H9 (cell line): ENCODE measurements around the gene TBCEL. TPM values are rescaled to one million over a fixed set of nuclear protein-coding genes. Genes with fewer than 3 reads are reported as not detected.

Experiments used
- DNase-seq: peaks from one replicate; pipeline ENCODE4 v3.0.0-alpha.2; 2017
- H2AFZ ChIP-seq: one replicate; pipeline ENCODE4 v1.6.1; 2013; ENCODE audit warnings: mild to moderate bottlenecking, low read length, control low read depth, moderate library complexity
- H2AK5ac ChIP-seq: 2 replicates; pipeline ENCODE4 v1.6.1; 2013; ENCODE audit warnings: low read length, control low read depth, mixed read lengths; ENCODE audit not compliant: insufficient read length
- H2BK120ac ChIP-seq: one replicate; pipeline ENCODE4 v1.6.1; 2013; ENCODE audit warnings: low read depth, mild to moderate bottlenecking, low read length, control low read depth, inconsistent platforms; ENCODE audit not compliant: poor library complexity, severe bottlenecking
- H2BK12ac ChIP-seq: 2 replicates; pipeline ENCODE4 v1.6.1; 2013; ENCODE audit warnings: low read length, control low read depth, mixed read lengths, low read depth; ENCODE audit not compliant: insufficient read length
- H2BK15ac ChIP-seq: 2 replicates; pipeline ENCODE4 v1.6.1; 2013; ENCODE audit warnings: low read depth, low read length, control low read depth
- H2BK20ac ChIP-seq: one replicate; pipeline ENCODE4 v1.6.1; 2013; ENCODE audit warnings: low read depth, mild to moderate bottlenecking, low read length, control low read depth, inconsistent platforms; ENCODE audit not compliant: poor library complexity, severe bottlenecking
- H2BK5ac ChIP-seq: 2 replicates; pipeline ENCODE4 v1.6.1; 2013; ENCODE audit warnings: low read length, control low read depth, mixed read lengths; ENCODE audit not compliant: insufficient read length
- H3K14ac ChIP-seq: 2 replicates; pipeline ENCODE4 v1.6.1; 2013; ENCODE audit warnings: low read length, control low read depth; ENCODE audit not compliant: insufficient read depth
- H3K18ac ChIP-seq: 2 replicates; pipeline ENCODE4 v1.6.1; 2013; ENCODE audit warnings: low read depth, mild to moderate bottlenecking, mixed read lengths, low read length, control low read depth; ENCODE audit not compliant: insufficient read length
- H3K23ac ChIP-seq: 2 replicates; pipeline ENCODE4 v1.6.1; 2013; ENCODE audit warnings: low read length, control low read depth, mixed read lengths, low read depth; ENCODE audit not compliant: insufficient read length
- H3K23me2 ChIP-seq: 2 replicates; pipeline ENCODE4 v1.6.1; 2013; ENCODE audit warnings: low read depth, mild to moderate bottlenecking, mixed read lengths, low read length, control low read depth; ENCODE audit not compliant: insufficient read length, poor library complexity, severe bottlenecking
- H3K27ac ChIP-seq: 2 replicates; pipeline ENCODE4 v1.5.1; 2013; ENCODE audit warnings: low read length, control low read depth, mixed read lengths, low read depth; ENCODE audit not compliant: insufficient read length
- H3K27me3 ChIP-seq: 2 replicates; pipeline ENCODE4 v1.6.1; 2013; ENCODE audit warnings: low read length, control low read depth, inconsistent platforms; ENCODE audit not compliant: insufficient read depth
- H3K4ac ChIP-seq: 2 replicates; pipeline ENCODE4 v1.6.1; 2013; ENCODE audit warnings: low read depth, mild to moderate bottlenecking, control low read depth, inconsistent platforms, low read length, moderate library complexity
- H3K4me1 ChIP-seq: 2 replicates; pipeline ENCODE4 v1.6.1; 2013; ENCODE audit warnings: low read length, control low read depth, inconsistent platforms; ENCODE audit not compliant: insufficient read depth
- H3K4me2 ChIP-seq: 2 replicates; pipeline ENCODE4 v1.6.1; 2013; ENCODE audit warnings: low read length, control low read depth, mixed read lengths; ENCODE audit not compliant: insufficient read length, insufficient read depth
- H3K56ac ChIP-seq: 2 replicates; pipeline ENCODE4 v1.6.1; 2013; ENCODE audit warnings: low read depth, mild to moderate bottlenecking, mixed read lengths, low read length, control low read depth; ENCODE audit not compliant: insufficient read length
- H3K79me1 ChIP-seq: 2 replicates; pipeline ENCODE4 v1.6.1; 2013; ENCODE audit warnings: low read depth, mild to moderate bottlenecking, moderate library complexity, low read length, control low read depth, inconsistent platforms; ENCODE audit not compliant: insufficient read depth, poor library complexity, severe bottlenecking
- H3K79me2 ChIP-seq: 2 replicates; pipeline ENCODE4 v1.6.1; 2013; ENCODE audit warnings: low read length, control low read depth, inconsistent platforms; ENCODE audit not compliant: insufficient read depth
- H3K9ac ChIP-seq: 2 replicates; pipeline ENCODE4 v1.6.1; 2013; ENCODE audit warnings: low read length, control low read depth, mixed read lengths; ENCODE audit not compliant: insufficient read length; ENCODE audit errors: extremely low read depth
- H3K9me3 ChIP-seq: one replicate; pipeline ENCODE4 v1.6.1; 2013; ENCODE audit warnings: low read depth, low read length, inconsistent platforms; ENCODE audit not compliant: control insufficient read depth
- H3T11ph ChIP-seq: one replicate; pipeline ENCODE4 v1.6.1; 2013; ENCODE audit warnings: mild to moderate bottlenecking, low read length, control low read depth, inconsistent platforms
- H4K20me1 ChIP-seq: one replicate; pipeline ENCODE4 v1.6.1; 2013; ENCODE audit not compliant: control insufficient read depth, insufficient read length, insufficient read depth
- H4K5ac ChIP-seq: 2 replicates; pipeline ENCODE4 v1.6.1; 2013; ENCODE audit warnings: low read depth, mild to moderate bottlenecking, mixed read lengths, low read length, control low read depth; ENCODE audit not compliant: insufficient read length
- H4K8ac ChIP-seq: replicated peaks from 2 replicates; pipeline ENCODE4 v1.6.1; 2013; ENCODE audit warnings: low read length, control low read depth, mixed read lengths, low read depth; ENCODE audit not compliant: insufficient read length
- H4K91ac ChIP-seq: 2 replicates; pipeline ENCODE4 v1.6.1; 2013; ENCODE audit warnings: low read depth, mild to moderate bottlenecking, moderate library complexity, mixed read lengths, low read length, control low read depth; ENCODE audit not compliant: insufficient read length
- H3K27ac Mint-ChIP-seq, 3 experiments: 2 replicates in 2 of 3; 3 replicates in 1 of 3; pipeline ENCODE4 v1.8.0; 2020 to 2021; ENCODE audit warnings: mixed read lengths in 3 of 3, mild to moderate bottlenecking in 1 of 3, moderate library complexity in 1 of 3
- H3K27me3 Mint-ChIP-seq: 2 replicates; pipeline ENCODE4 v1.8.0; 2021; ENCODE audit warnings: low read depth, mild to moderate bottlenecking, moderate library complexity, mixed read lengths
- H3K36me3 Mint-ChIP-seq, 3 experiments: 2 replicates in 2 of 3; 3 replicates in 1 of 3; pipeline ENCODE4 v1.8.0; 2020 to 2021; ENCODE audit warnings: low read depth in 3 of 3, mixed read lengths in 3 of 3; ENCODE audit not compliant: insufficient read depth in 1 of 3
- H3K4me1 Mint-ChIP-seq, 2 experiments: 2 replicates each; pipeline ENCODE4 v1.8.0; 2020; ENCODE audit warnings: mixed read lengths in 2 of 2
- H3K4me3 Mint-ChIP-seq, 2 experiments: 2 replicates in 1 of 2; 3 replicates in 1 of 2; pipeline ENCODE4 v1.8.0; 2020 to 2021; ENCODE audit warnings: mild to moderate bottlenecking in 2 of 2, mixed read lengths in 2 of 2, moderate library complexity in 1 of 2
- H3K9me3 Mint-ChIP-seq, 2 experiments: 2 replicates in 1 of 2; 3 replicates in 1 of 2; pipeline ENCODE4 v1.8.0; 2020; ENCODE audit warnings: mild to moderate bottlenecking in 2 of 2, mixed read lengths in 2 of 2, moderate library complexity in 1 of 2
- CTCF ChIP-seq: fragments of 200-600 bp; sonication (generic); conservative IDR thresholded peaks from 3 replicates; pipeline ENCODE4 v1.8.0; 2021; ENCODE audit warnings: antibody characterized with exemption, mild to moderate bottlenecking
- whole genome bisulfite sequencing: extraction: QIAGEN DNeasy Blood & Tissue Kit; methylation state at CpG from one replicate; pipeline ENCODE4 v1.1.7; 2013; ENCODE audit warnings: missing lambda C conversion rate, low lambda C conversion rate, mixed read lengths; ENCODE audit not compliant: insufficient read length; ENCODE audit errors: extremely low coverage; 5-methylcytosine and 5-hydroxymethylcytosine counted together
- total RNA-seq: library from RNA; stranded (reverse); gene quantifications from 2 replicates; pipeline ENCODE4 v1.2.1, GENCODE V29; 2021

The TBCEL gene
- total RNA-seq, 1 experiment from 2014 or later, result 17.3 TPM

- H4K20me1 ChIP-seq, result no peaks in the 10 kb centered on the region
- H3K9ac ChIP-seq, result no peak overlapping the region
- peaks cover 44 to 48% of the 10 kb centered on the region in 2 experiments for H3K4me1 Mint-ChIP-seq
- H3K9me3 ChIP-seq, result no peaks in the 10 kb centered on the region
- H2BK15ac ChIP-seq, result no peak overlapping the region
- H2BK20ac ChIP-seq, result no peak overlapping the region
- H3K56ac ChIP-seq, result no peak overlapping the region
- H4K5ac ChIP-seq, result no peak overlapping the region
- no CpG with 5 or more reads among the region's 1 CpG for WGBS
- no peaks in the 10 kb centered on the region for H3K36me3 Mint-ChIP-seq
- H4K91ac ChIP-seq, result no peak overlapping the region
- H3K4ac ChIP-seq, result no peak overlapping the region
- no peak overlapping the region for H2BK5ac ChIP-seq
- H3K27ac ChIP-seq, result peak overlapping the region; percentile 3
- H3K23me2 ChIP-seq, result no peaks in the 10 kb centered on the region
- no peak overlapping the region for H3T11ph ChIP-seq
- H3K18ac ChIP-seq, result no peak overlapping the region
- no peak overlapping the region for H2AFZ ChIP-seq
- H3K4me3 Mint-ChIP-seq, result peak overlapping the region in 1 of 2 experiments; percentile 41; a peak in 1 of 5 replicates
- no peak overlapping the region for H3K23ac ChIP-seq
- H3K4me2 ChIP-seq, result peak overlapping the region; percentile 6
- H2AK5ac ChIP-seq, result no peak overlapping the region
- H4K8ac ChIP-seq, result no peak overlapping the region
- no peak overlapping the region for H3K14ac ChIP-seq
- no peaks in the 10 kb centered on the region for H3K79me1 ChIP-seq
- no peak for TF ChIP-seq CTCF
- no peaks in the 10 kb centered on the region for H3K27me3 Mint-ChIP-seq
- no peaks in the 10 kb centered on the region for H3K79me2 ChIP-seq
- H3K27ac Mint-ChIP-seq, result peak overlapping the region; percentile 18 to 71 (median 45); a peak in 2 of 7 replicates
- no peaks in the 10 kb centered on the region for H3K27me3 ChIP-seq
- H3K4me1 ChIP-seq, result peaks cover 11% of the 10 kb centered on the region; the same call in 1 of the 2 replicates
- no peaks in the 10 kb centered on the region for H3K9me3 Mint-ChIP-seq
- DNase-seq, result no peak
- H2BK12ac ChIP-seq, result no peak overlapping the region
- no peak overlapping the region for H2BK120ac ChIP-seq
These were observed 16.2 kb downstream of the TBCEL start for GRCh38 chr11:121039971-121040613.
